NT2/D1 (cell line): ENCODE results near the gene ZNF320.

ENCODE experiments used
- SUZ12 ChIP-seq: IDR thresholded peaks from 2 replicates; pipeline ENCODE4 v1.6.1; 2011; ENCODE audit not compliant: insufficient read length, insufficient read depth; ENCODE audit errors: extremely low read depth
- ZNF274 ChIP-seq: IDR thresholded peaks from 2 replicates; pipeline ENCODE4 v1.6.1; 2011; ENCODE audit warnings: mild to moderate bottlenecking, low read depth, low read length

DNA sequence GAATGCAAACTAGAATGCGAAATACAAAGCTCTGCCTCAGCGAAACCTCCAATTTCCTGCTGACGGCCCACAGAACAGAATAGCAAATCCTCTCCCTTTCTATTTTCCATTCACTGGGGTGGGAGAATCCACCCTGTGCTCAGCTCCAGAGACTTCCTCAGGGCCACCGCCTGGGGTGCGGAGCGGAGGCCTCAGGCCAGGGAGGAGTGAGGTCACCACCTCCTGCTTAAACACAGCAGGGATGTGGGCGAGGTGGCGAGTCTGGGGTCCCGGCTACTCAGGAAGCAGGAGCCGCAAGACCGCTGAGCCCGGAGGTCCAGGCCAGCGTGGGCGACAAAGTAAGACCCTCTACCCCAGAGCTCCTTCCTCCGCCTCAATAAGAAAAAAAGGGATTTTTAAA is 666 bp upstream of the ZNF320 start:
- no peak for TF ChIP-seq ZNF274
- no peak for TF ChIP-seq SUZ12
